Right lobe of liver (tissue), 6 donors: Measurements from ENCODE around the gene ZNF528. TPM values are rescaled to one million over a fixed set of nuclear protein-coding genes. Genes with fewer than 3 reads are reported as not detected.
A peak's percentile ranks its signal among the peaks of the same experiment; 100 is the strongest.

ENCODE experiments used
- ATAC-seq, 4 donors: fragments of 200-7000 bp; cut with Tn5 transposase; one replicate each; pipeline ENCODE4 v1.9.1; 2020; ENCODE audit warnings: mild to moderate bottlenecking in 4 of 4, moderate library complexity in 4 of 4
- DNase-seq, 3 donors: peaks; one replicate each; pipeline ENCODE4 v3.0.0-alpha.2; 2020
- H3K27ac ChIP-seq, 3 donors: fragments of 200-600 bp; one replicate each; pipeline ENCODE4 v1.8.0; 2022
- H3K27me3 ChIP-seq, 2 donors: fragments of 200-600 bp; one replicate each; pipeline ENCODE4 v1.8.0; 2022
- H3K36me3 ChIP-seq, 4 donors: fragments of 200-600 bp; sonication (generic) in 1 of 4; one replicate each; pipeline versions ENCODE4 v1.5.1 to v1.8.0; 2017 to 2022; ENCODE audit warnings: control low read depth in 1 of 4
- H3K4me1 ChIP-seq, 4 donors: fragments of 200-600 bp; sonication (generic) in 1 of 4; one replicate each; pipeline versions ENCODE4 v1.5.1 to v1.8.0; 2017 to 2022; ENCODE audit warnings: control low read depth in 1 of 4
- H3K4me3 ChIP-seq, 3 donors: fragments of 200-600 bp; one replicate each; pipeline ENCODE4 v1.8.0; 2022
- H3K9me3 ChIP-seq, 4 donors: fragments of 200-600 bp; sonication (generic) in 1 of 4; one replicate each; pipeline versions ENCODE4 v1.5.1 to v1.8.0; 2017 to 2022; ENCODE audit warnings: control low read depth in 1 of 4
- POLR2A ChIP-seq: fragments of 450-650 bp; IDR thresholded peaks from one replicate; pipeline ENCODE4 v1.6.1; 2017; ENCODE audit warnings: antibody characterized with exemption, mild to moderate bottlenecking
- WGBS: methylation state at CpG from one replicate; pipeline ENCODE4 v1.1.6; 2018; ENCODE audit warnings: low coverage, low lambda C conversion rate; ENCODE audit not compliant: insufficient coverage; ENCODE audit errors: missing lambda C conversion rate; 5-methylcytosine and 5-hydroxymethylcytosine counted together
- intact Hi-C, 2 donors: fragments of 100-400 bp; cut with DNase I; formaldehyde crosslinking; loops; one replicate each; pipeline versions ENCODE4 v1.11.2 to v1.14.1; 2022
- total RNA-seq, 6 experiments: library from RNA; depleted of rRNA in 2 of 6; stranded (reverse); fragments of >200 nt in 2 of 6; fragmentation: NEBNext Ultra II Directional in 3 of 6; extraction: Animal tissue kit (Norgen Biotek cat#: 25700) in 3 of 6; gene quantifications; one replicate each; pipeline versions ENCODE4 v1.1.0 to v1.2.4, GENCODE V29; 2016 to 2023
- TF ChIP-seq, protein P1 (sequence below), 4 donors: fragments of 200-600 bp in 3 of 4; fragments of 450-650 bp in 1 of 4; IDR thresholded peaks; one replicate each; pipeline versions ENCODE4 v1.5.1 to v1.8.0; 2016 to 2022; ENCODE audit warnings: antibody characterized with exemption in 4 of 4, mild to moderate bottlenecking in 2 of 4
- donor health status: DM: no; HTN: yes; CAD: no.
- donor health status: DM: no; HTN: no; CAD: no.
- donor health status: DM: no; HTN: no; CAD: no.
- donor health status: DM: no; HTN: yes; CAD: no.
- donor health status: DM: no; HTN: yes; CAD: no.

The ZNF528 gene
- total RNA-seq, 6 experiments from 2014 or later, result 1.9 to 7.5 (median 3.5) TPM

DNA sequence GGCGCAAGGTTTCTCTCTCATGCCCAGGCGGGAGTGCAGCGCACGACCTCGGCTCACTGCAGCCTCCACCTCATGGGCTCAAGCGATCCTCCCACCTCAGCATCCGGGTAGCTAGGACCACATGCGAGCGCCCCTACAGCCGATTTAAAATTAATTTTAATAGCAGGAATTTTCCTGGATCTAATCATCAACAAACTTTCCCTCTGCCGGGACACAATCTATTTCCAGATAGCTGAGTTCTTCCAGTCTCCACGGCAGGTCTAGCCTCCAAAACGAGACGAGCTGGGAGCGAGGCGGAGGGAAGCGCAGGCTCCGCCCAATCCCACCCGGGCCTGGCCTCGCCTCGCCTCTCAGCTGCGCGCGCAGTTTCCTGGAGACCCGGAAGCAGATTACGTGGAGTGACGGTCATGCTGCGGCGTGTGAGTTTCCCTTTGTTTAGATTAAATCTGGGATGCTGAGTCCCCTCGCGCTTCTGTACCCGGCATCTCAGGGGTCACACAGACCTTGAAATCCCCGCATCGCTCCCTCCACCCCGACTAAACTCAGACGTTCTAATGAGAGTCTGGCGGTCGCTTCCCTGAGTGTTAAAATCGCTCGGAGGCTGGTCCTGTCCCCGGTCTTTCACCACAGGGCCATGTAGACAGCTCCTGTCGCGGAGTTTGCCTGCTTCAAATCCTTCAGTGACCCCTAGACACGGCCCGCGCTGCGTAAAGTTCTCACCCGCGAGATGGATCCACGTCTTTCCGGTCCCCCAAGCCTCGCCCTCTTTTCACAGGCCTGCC, 27.9 kb upstream of the ZNF528 start, which contains the start of gene ZNF880:
TSS of gene ZNF880 (plus strand) at position 365 of the 782 bp plus-strand sequence. CDS start at position 408, 43 bp downstream.
- Histone ChIP-seq H3K9me3 (peaks cover 0 to 34% (median 3%) of the 10 kb centered on the region in 4 donors), H3K36me3 (peaks cover 0 to 13% (median 0%) of the 10 kb centered on the region in 4 donors), H3K4me1 (no peaks in the 10 kb centered on the region), H3K27ac (peak within 1 kb of the TSS; percentile 38 to 87 (median 66)), H3K27me3 (no peaks in the 10 kb centered on the region), H3K4me3 (peak within 1 kb of the TSS; percentile 50 to 64 (median 54))
- TF ChIP-seq, protein P1, sequence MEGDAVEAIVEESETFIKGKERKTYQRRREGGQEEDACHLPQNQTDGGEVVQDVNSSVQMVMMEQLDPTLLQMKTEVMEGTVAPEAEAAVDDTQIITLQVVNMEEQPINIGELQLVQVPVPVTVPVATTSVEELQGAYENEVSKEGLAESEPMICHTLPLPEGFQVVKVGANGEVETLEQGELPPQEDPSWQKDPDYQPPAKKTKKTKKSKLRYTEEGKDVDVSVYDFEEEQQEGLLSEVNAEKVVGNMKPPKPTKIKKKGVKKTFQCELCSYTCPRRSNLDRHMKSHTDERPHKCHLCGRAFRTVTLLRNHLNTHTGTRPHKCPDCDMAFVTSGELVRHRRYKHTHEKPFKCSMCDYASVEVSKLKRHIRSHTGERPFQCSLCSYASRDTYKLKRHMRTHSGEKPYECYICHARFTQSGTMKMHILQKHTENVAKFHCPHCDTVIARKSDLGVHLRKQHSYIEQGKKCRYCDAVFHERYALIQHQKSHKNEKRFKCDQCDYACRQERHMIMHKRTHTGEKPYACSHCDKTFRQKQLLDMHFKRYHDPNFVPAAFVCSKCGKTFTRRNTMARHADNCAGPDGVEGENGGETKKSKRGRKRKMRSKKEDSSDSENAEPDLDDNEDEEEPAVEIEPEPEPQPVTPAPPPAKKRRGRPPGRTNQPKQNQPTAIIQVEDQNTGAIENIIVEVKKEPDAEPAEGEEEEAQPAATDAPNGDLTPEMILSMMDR (IDR thresholded peaks at IDR 0.05), result no peak
- TF ChIP-seq POLR2A, result peak; percentile 25
- ATAC-seq (peak; percentile 93 to 99 (median 96)), DNase-seq (peak; percentile 78 to 90 (median 87))
- intact Hi-C loops, result no loop called here
- 4% methylated on average over 44 of the region's 52 CpGs for WGBS

DNA sequence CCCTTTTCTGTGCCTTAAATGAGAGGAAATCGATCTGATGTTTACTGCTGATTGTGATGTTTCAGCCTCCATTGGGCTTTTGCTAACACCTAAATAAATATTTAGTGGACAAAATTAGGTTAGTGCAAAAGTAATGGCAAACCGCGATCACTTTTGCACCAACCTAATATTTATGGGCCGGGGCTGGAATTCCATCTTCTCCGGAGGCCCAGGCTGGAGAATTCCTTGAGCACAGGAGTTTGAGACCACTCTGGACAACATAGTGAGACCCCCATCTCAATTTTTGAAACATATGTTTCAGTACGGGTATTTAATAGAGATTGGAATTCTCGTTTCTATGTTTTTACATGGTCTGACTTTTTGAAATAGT, 27.3 kb upstream of the ZNF528 start:
- Histone ChIP-seq H3K4me3 (peak overlapping the region; percentile 50 to 64 (median 54)), H3K9me3 (peaks cover 0 to 30% (median 3%) of the 10 kb centered on the region in 4 donors), H3K4me1 (no peaks in the 10 kb centered on the region), H3K36me3 (peaks cover 0 to 13% (median 0%) of the 10 kb centered on the region in 4 donors), H3K27me3 (no peaks in the 10 kb centered on the region), H3K27ac (peak overlapping the region; percentile 38 to 87 (median 66))
- no peak for DNase-seq
- ATAC-seq, result no peak
- no peak for TF ChIP-seq POLR2A
- TF ChIP-seq, protein P1 (IDR thresholded peaks at IDR 0.05), result no peak
- intact Hi-C loops, result no loop called here
- 44% methylated on average over 7 of the region's 7 CpGs for WGBS

DNA sequence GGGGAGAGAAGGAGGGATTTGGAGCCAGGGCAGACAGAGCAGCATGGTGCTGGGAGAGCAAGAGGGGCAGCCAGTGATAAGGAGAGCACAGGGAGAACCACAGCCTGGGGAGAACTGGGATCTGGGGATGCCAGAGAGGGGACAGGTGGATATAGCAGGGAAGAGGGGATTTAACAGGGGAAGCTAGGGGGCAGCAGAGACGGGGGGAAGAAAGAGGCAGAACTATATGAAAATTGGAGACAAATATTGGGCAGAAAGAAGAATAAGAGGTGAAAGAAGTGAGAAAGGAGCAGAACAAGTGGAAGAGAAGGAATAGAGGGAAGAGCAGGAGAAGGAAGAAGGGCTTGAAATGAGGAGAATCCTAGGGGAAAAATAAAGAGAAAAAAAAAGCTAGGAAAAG, 6.5 kb upstream of the ZNF528 start:
- no peak overlapping the region for H3K27ac ChIP-seq
- H3K4me3 ChIP-seq, result no peak overlapping the region
- DNase-seq (no peak), ATAC-seq (no peak)
- TF ChIP-seq, protein P1 (IDR thresholded peaks at IDR 0.05), result no peak
- no peak for TF ChIP-seq POLR2A
- no peaks in the 10 kb centered on the region for H3K36me3 ChIP-seq
- intact Hi-C loops, result no loop called here
- WGBS, result no CpG with 5 or more reads among the region's 1 CpG
- peaks cover 0 to 12% (median 4%) of the 10 kb centered on the region in 4 donors for H3K9me3 ChIP-seq
- no peaks in the 10 kb centered on the region for H3K27me3 ChIP-seq
- H3K4me1 ChIP-seq, result no peaks in the 10 kb centered on the region

DNA sequence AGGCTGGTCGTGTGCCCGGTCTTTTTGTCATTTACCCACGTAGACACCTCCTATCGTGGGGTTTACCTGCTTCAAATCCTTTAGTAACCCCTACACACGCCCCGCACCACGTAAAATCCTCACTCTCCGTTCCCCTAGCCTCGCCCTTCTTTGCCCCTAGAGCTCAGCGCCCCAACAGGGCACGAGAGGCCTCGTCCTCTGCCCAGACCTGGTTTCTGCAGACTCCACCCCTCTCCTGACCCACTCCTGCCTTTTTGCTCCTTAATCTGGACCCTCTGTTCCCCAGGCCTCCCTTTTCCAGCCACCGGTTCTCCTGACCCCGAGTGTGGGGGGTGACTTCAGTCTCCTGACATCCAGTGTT, 412 bp downstream of the ZNF528 start:
- Histone ChIP-seq H3K27ac (peak overlapping the region in 1 of 3 donors; percentile 36), H3K4me3 (peak overlapping the region; percentile 54 to 75 (median 54)), H3K9me3 (peaks cover 0 to 3% (median 0%) of the 10 kb centered on the region in 4 donors), H3K27me3 (no peaks in the 10 kb centered on the region), H3K36me3 (peaks cover 0 to 11% (median 0%) of the 10 kb centered on the region in 4 donors), H3K4me1 (no peaks in the 10 kb centered on the region)
- ATAC-seq (peak; percentile 16 to 30 (median 28)), DNase-seq (no peak)
- intact Hi-C loops, result no loop called here
- 6% methylated on average over 14 of the region's 14 CpGs for WGBS
- TF ChIP-seq POLR2A, result no peak
- TF ChIP-seq, protein P1 (IDR thresholded peaks at IDR 0.05), result no peak
